GM19467 (cell line): ENCODE measurements around the gene ACSS3.

Source experiments
- ATAC-seq: cut with Tn5 transposase; IDR thresholded peaks from one replicate; pipeline ENCODE4 v1.9.1; 2021; ENCODE audit warnings: mild to moderate bottlenecking, moderate library complexity; ENCODE audit not compliant: unreplicated experiment

Gene ACSS3

DNA sequence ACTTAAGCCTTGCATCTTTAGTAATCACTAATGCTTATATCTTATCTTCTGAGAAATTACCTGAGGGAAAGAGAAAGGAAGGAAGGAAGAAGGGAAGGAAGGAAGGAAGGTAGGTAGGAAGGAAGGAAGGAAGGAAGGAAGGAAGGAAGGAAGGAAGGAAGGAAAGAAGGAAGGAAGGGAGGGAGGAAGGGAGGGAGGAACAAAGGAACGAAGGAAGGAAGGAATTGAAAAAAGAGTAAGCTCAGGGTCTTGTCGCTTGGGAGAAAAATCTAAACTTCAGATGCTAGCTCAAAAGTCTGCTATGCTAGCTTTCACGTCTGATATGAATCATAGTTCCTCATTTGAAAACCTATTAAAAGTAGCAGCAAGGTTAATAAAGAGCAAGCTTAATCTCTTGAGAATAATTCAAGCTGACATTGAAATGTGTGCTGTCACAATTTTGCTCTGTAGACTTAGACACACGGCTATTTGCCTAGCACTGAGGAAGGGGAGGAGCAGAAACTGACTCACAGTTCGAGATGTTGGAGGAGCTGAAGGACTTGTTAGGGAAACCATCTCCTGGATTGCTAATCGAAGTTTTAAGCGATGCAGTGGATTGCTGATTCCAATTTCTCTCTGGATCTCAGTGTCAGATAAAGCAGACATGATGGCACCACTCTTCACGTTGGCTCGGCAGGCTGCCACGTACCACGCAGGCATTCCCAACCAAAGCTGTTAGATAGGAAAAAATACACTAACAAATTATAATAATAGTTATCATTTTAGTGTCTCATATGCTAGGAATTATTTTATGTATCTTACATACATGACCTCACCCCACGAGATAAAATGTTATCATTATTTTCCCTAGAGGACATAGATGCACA, 216.7 kb downstream of the ACSS3 start:
- no peak for ATAC-seq

DNA sequence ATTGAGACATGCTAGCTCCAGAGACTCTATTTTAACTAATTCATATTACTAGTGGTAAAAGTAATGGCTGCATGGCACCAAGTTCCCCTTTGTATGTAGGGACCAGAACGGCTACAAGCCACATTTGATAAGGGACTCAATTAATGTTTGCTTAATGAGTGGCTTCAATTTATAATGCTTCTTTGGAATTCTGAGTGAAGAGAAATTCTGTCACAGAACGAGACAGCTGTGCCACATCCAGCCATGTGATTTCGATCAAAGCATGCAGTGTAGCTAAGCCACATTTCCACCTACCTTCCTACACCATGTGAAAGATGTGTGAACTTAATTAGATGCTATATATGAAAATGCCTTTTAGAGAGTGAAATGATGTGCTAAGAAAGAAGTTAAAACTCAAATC, 217.4 kb downstream of the ACSS3 start:
- no peak for ATAC-seq

DNA sequence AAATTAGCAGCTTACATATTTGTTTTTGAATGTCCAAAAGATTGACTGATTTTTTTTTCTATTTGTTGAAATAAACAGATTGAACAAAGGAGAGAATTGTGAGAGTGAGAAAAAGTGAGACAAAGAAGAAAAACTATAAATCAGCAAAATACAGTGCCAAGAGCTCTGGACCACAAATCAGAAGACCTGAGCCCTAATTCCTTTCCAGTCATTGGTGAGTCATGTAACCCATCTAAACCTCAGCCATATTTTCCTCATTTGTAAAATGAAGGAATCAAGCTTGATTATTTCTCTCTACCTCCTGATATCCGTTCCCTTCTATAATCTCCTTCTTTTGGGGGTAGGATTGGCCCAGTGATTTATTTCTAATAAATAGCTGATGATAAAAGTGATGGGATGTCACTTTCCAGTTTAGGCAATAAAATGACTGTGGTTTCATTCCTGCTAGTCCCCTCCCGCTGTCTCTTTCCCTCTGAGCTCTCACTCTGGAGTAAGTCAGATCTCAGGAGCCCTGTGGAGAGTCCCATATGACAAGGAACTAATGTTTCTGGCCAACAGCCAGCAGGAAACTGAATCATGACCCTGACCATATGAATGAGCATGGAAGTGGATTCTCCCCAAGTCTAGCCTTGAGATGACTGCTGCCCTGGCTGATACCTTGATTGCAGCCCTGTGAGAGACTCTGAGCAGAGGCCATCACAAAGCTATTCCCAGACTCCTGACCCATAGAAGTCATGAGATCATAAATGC, 218.9 kb downstream of the ACSS3 start:
- no peak for ATAC-seq

DNA sequence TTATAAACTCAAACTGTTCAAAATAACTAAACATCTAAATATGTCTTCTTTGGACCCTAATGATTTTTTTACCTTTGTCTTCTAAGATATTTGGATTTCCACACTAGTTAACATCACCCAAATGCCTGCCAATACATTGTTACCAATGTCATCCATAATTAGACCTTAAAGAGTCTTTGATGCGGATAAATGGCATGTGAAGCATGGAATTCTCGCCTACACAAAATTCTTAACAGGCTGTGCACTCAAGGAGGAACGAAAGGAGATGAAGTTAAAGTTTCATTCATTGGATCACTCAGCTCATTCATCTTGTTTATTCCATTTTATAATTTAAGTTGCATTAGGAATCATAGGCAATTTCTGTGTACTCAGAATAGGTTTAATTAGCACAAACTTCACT, 219.7 kb downstream of the ACSS3 start:
- no peak for ATAC-seq

DNA sequence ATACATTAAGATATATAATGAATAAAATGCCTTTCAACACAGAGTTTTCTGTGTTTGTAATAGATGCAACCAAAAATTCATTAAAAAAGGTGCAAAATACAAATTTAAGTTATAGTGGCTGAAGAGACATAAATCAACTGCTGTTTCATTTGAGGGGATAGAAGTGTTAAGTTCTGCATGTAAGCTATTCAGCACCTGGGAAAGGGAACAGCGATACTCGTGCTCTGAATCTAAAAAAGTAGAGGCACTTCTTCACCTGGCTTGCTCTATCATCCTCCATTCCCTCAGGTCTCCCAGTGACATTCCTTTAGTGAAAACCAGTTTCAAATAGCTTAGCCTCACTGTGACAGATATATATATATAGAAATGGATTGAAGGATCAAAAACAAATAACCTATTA, 222.6 kb downstream of the ACSS3 start:
- no peak for ATAC-seq

DNA sequence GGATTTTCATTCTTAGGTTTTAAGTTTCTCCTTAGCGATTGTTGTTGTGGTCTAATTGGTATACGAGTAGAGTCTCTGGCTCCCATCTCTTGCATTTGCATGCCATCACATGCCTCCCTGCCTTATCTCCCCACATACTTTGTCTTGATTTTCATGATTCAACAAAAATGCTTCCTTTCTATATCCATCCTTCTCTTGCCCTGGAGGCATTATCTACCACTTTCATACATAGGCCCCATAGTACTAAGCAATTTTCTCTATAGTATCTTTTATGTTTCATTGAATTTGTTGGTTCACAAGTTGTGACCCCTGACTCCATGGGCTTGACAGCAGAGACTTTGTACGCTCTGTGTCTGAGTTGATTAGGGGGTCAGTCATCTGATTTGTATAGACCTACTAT, 226.1 kb downstream of the ACSS3 start:
- no peak for ATAC-seq
